Activated naive CD8-positive, alpha-beta T cell (primary cell): ENCODE data around the gene AQP2.

Experiments used
- H3K27ac Mint-ChIP-seq: one replicate; pipeline ENCODE4 v1.8.0; 2021; ENCODE audit warnings: mixed read lengths
- H3K27me3 Mint-ChIP-seq: one replicate; pipeline ENCODE4 v1.8.0; 2021; ENCODE audit warnings: mixed read lengths
- H3K36me3 Mint-ChIP-seq: one replicate; pipeline ENCODE4 v1.8.0; 2021; ENCODE audit warnings: mixed read lengths
- H3K4me1 Mint-ChIP-seq: one replicate; pipeline ENCODE4 v1.8.0; 2021; ENCODE audit warnings: low read depth, mixed read lengths
- H3K4me3 Mint-ChIP-seq: one replicate; pipeline ENCODE4 v1.8.0; 2021; ENCODE audit warnings: mild to moderate bottlenecking, mixed read lengths
- H3K9me3 Mint-ChIP-seq: one replicate; pipeline ENCODE4 v1.8.0; 2021; ENCODE audit warnings: low read depth, mixed read lengths

Gene AQP2

GRCh38 chr12:49943625-49943960 is 6.9 kb upstream of the AQP2 start:
- Mint-ChIP-seq H3K27ac (no peak overlapping the region), H3K27me3 (no peaks in the 10 kb centered on the region), H3K9me3 (no peaks in the 10 kb centered on the region), H3K4me1 (peaks cover 18% of the 10 kb centered on the region), H3K36me3 (no peaks in the 10 kb centered on the region), H3K4me3 (no peak overlapping the region)

- Mint-ChIP-seq H3K27me3 (no peaks in the 10 kb centered on the region), H3K4me1 (peaks cover 18% of the 10 kb centered on the region), H3K4me3 (no peak overlapping the region), H3K27ac (peak overlapping the region; percentile 50), H3K36me3 (no peaks in the 10 kb centered on the region), H3K9me3 (no peaks in the 10 kb centered on the region)
These were observed 6.5 kb upstream of the AQP2 start for GRCh38 chr12:49944046-49944445.

GRCh38 chr12:49944718-49945117 is 5.8 kb upstream of the AQP2 start:
- Mint-ChIP-seq H3K36me3 (no peaks in the 10 kb centered on the region), H3K4me1 (peaks cover 18% of the 10 kb centered on the region), H3K4me3 (peak overlapping the region; percentile 81), H3K27me3 (peaks cover under 1% of the 10 kb centered on the region), H3K9me3 (no peaks in the 10 kb centered on the region), H3K27ac (peak overlapping the region; percentile 88)

GRCh38 chr12:49945394-49946080 is 5.0 kb upstream of the AQP2 start:
- peaks cover 18% of the 10 kb centered on the region for H3K4me1 Mint-ChIP-seq
- H3K27me3 Mint-ChIP-seq = peaks cover 2% of the 10 kb centered on the region
- peak overlapping the region; percentile 81 for H3K4me3 Mint-ChIP-seq
- no peaks in the 10 kb centered on the region for H3K9me3 Mint-ChIP-seq
- peak overlapping the region; percentile 88 for H3K27ac Mint-ChIP-seq
- H3K36me3 Mint-ChIP-seq = no peaks in the 10 kb centered on the region

GRCh38 chr12:49946086-49946485 is 4.5 kb upstream of the AQP2 start:
- H3K4me3 Mint-ChIP-seq = peak overlapping the region; percentile 81
- H3K27ac Mint-ChIP-seq = peak overlapping the region; percentile 88
- H3K4me1 Mint-ChIP-seq = peaks cover 18% of the 10 kb centered on the region

GRCh38 chr12:49946497-49946896 is 4.0 kb upstream of the AQP2 start:
- Mint-ChIP-seq H3K36me3 (no peaks in the 10 kb centered on the region), H3K4me1 (peaks cover 18% of the 10 kb centered on the region), H3K9me3 (no peaks in the 10 kb centered on the region), H3K27ac (no peak overlapping the region), H3K4me3 (no peak overlapping the region), H3K27me3 (peaks cover 2% of the 10 kb centered on the region)

More at GRCh38 chr12:49946086-49946485, 4.5 kb upstream of the AQP2 start:
- peaks cover 2% of the 10 kb centered on the region for H3K27me3 Mint-ChIP-seq
- H3K9me3 Mint-ChIP-seq = no peaks in the 10 kb centered on the region
- H3K36me3 Mint-ChIP-seq = no peaks in the 10 kb centered on the region

- Mint-ChIP-seq H3K9me3 (no peaks in the 10 kb centered on the region), H3K4me3 (no peak overlapping the region), H3K4me1 (peaks cover 18% of the 10 kb centered on the region), H3K27ac (no peak overlapping the region), H3K27me3 (peaks cover 2% of the 10 kb centered on the region), H3K36me3 (no peaks in the 10 kb centered on the region)
These were observed 2.8 kb upstream of the AQP2 start for GRCh38 chr12:49947593-49948226.

- H3K4me1 Mint-ChIP-seq = peaks cover 18% of the 10 kb centered on the region
- no peaks in the 10 kb centered on the region for H3K9me3 Mint-ChIP-seq
- no peak overlapping the region for H3K27ac Mint-ChIP-seq
- no peaks in the 10 kb centered on the region for H3K36me3 Mint-ChIP-seq
- no peak overlapping the region for H3K4me3 Mint-ChIP-seq
- peaks cover 5% of the 10 kb centered on the region for H3K27me3 Mint-ChIP-seq
These were observed 1.4 kb upstream of the AQP2 start for GRCh38 chr12:49948866-49949845.

- H3K4me3 Mint-ChIP-seq = no peak overlapping the region
- no peaks in the 10 kb centered on the region for H3K9me3 Mint-ChIP-seq
- peaks cover 15% of the 10 kb centered on the region for H3K4me1 Mint-ChIP-seq
- no peaks in the 10 kb centered on the region for H3K36me3 Mint-ChIP-seq
- peaks cover 12% of the 10 kb centered on the region for H3K27me3 Mint-ChIP-seq
- no peak overlapping the region for H3K27ac Mint-ChIP-seq
These were observed 671 bp upstream of the AQP2 start for GRCh38 chr12:49949866-49950265.

- peaks cover 2% of the 10 kb centered on the region for H3K4me1 Mint-ChIP-seq
- H3K27ac Mint-ChIP-seq = no peak overlapping the region
- H3K27me3 Mint-ChIP-seq = peaks cover 14% of the 10 kb centered on the region
- no peak overlapping the region for H3K4me3 Mint-ChIP-seq
- no peaks in the 10 kb centered on the region for H3K36me3 Mint-ChIP-seq
- H3K9me3 Mint-ChIP-seq = no peaks in the 10 kb centered on the region
These were observed 1.1 kb downstream of the AQP2 start for GRCh38 chr12:49951411-49952240.

GRCh38 chr12:49952391-49953055 is 2.0 kb downstream of the AQP2 start:
- peaks cover 2% of the 10 kb centered on the region for H3K4me1 Mint-ChIP-seq
- H3K4me3 Mint-ChIP-seq = no peak overlapping the region
- H3K36me3 Mint-ChIP-seq = no peaks in the 10 kb centered on the region
- H3K27ac Mint-ChIP-seq = no peak overlapping the region
- peaks cover 18% of the 10 kb centered on the region for H3K27me3 Mint-ChIP-seq
- H3K9me3 Mint-ChIP-seq = no peaks in the 10 kb centered on the region

GRCh38 chr12:49953151-49953550 is 2.6 kb downstream of the AQP2 start:
- Mint-ChIP-seq H3K27ac (no peak overlapping the region), H3K9me3 (no peaks in the 10 kb centered on the region), H3K4me3 (no peak overlapping the region), H3K36me3 (no peaks in the 10 kb centered on the region), H3K4me1 (peaks cover 2% of the 10 kb centered on the region), H3K27me3 (peaks cover 18% of the 10 kb centered on the region)

- Mint-ChIP-seq H3K27ac (no peak overlapping the region), H3K4me1 (peaks cover 2% of the 10 kb centered on the region), H3K9me3 (no peaks in the 10 kb centered on the region), H3K36me3 (no peaks in the 10 kb centered on the region), H3K4me3 (no peak overlapping the region), H3K27me3 (peaks cover 20% of the 10 kb centered on the region)
These were observed 3.7 kb downstream of the AQP2 start for GRCh38 chr12:49953961-49954846.
